NK-92 (cell line): ENCODE measurements around the gene TBC1D5.
"Not testable (repeated sequence)": the region's sequence is repeated elsewhere in the genome, so short reads cannot be mapped to it uniquely, and the experiment has no call there.

Experiments used
- DNase-seq: peaks from one replicate; lab custom pipeline; 2025; ENCODE audit not compliant: unreplicated experiment; lab: John Stamatoyannopoulos, UW

TBC1D5 gene

DNA sequence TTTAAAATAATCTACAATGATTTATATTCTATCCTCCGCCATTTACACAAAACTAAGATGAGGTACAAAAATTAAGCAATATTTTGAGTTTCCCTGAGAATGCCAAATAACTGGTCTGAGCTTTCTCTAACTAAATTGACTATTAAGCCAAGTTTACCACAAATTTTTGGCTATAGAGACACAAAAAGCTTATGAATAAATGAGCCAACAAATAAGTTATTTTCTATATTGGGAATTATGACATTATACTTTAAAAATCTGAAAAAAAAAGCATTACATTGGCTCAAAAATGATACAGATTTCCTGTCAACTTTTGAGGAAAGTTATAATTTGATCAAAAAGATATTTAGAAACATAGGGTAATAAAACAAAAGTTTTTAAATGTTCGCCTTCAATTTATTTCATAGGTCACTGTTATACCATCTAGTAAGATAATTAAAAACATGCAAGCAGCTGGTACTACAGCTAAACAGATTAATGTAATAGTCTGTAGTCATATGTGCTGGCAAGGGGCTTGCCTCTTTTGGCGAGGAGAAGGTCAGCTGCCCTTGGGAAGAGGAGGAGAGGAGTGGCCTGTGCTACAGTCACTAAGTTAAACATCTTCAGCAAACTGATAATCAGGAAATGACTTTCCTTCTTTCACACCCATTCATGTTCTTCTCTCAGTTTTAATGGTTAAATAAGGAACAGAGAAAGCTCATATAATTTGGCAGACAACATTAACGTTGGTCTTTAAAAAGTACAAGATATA is 318.5 kb downstream of the TBC1D5 start:
- no peak for DNase-seq

GRCh38 chr3:17422636-17423035 is 319.8 kb downstream of the TBC1D5 start:
- DNase-seq, result no peak

GRCh38 chr3:17420668-17421067 is 321.8 kb downstream of the TBC1D5 start:
- no peak for DNase-seq

- no peak for DNase-seq
Observed at GRCh38 chr3:17412950-17413530, 329.4 kb downstream of the TBC1D5 start.

DNA sequence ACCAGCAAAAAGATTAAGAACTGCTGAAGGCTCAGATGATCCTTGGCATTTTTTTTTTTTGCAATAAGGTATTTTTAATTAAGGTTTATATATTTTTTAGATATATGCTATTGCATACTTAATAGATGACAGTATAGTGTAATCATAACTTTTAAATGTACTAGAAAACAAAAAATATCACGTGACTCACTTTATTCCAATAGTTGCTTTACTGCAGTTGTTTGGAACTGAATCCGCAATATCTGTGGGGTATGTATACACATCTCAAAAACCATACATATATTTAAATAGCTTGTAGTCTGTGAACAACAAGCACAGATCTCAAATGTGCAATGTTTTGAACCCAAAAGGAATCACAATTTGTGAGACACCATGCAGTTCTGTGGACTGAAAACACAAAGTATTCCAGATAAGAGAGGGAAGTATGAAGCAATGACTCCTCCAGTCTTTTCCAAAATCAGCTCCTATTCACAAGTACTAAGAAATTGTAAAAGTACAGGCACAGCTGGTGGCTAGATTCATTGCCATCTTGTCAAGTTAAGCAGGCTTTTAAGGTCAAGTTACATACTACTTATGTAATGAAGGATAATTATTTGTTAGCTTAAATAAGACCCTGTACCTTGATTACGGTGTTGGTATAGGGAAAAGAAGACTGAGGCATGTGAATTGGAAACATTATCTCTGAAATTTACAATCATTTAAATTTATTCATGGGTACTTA is 331.1 kb downstream of the TBC1D5 start:
- no peak for DNase-seq

DNA sequence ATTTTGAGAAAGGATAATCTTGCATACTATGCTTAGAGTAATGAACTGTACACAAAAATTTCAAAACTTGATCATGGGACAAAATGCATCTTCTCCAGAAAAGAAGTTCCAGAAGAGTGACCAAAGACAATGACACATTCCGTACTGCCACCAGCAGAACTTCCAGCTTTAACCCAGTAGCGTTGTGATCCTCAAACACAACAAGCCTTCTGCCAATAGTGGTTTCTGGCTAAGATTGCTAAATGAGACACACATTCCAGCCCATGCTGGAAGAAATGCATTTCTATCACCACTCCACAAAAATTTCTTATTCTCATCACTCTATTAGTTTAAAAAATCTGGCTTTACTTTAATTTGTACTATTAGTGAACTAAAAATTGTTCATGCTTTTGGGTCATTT is 334.9 kb downstream of the TBC1D5 start:
- DNase-seq, result no peak

DNA sequence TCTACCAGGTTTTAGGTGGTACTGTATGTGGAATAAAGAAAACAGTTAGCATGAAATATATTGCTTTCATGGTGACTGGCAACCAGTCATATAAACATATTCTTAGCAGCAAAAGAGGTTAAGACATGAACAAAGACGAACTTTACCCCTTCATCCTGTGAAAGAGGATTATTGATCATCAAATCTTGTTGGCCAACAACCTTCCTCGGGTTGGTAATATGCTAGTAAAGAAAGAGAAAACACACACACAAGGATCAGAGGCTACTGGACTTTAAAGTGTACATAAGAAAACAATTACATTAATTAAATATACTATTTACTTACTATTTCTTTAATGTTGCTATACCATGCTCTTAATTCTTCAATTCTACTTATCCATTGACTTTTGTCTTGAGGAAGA is 337.9 kb downstream of the TBC1D5 start:
- no peak for DNase-seq

- DNase-seq, result no peak
Observed at GRCh38 chr3:17402442-17402841, 340.0 kb downstream of the TBC1D5 start.

- DNase-seq, result no peak
Observed at GRCh38 chr3:17401912-17402311, 340.5 kb downstream of the TBC1D5 start.

DNA sequence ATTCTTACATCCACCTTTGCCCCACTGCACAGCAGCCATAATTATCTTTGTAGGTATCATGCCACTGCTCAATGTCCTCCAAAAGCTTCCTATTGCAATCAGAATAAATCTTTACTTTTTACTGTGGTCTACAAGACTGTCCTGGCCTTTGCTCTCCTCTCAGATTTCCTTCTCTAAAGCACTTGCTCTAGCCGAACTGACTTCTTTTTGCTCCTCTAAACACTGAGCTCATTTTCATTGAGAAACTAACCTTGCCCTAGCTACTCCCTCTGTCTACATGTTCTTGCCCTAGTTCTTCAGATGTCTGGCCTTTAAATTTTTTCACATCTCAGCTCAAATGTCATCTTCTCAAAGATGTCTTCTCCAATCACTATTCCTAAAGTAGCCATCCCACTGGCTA is 342.8 kb downstream of the TBC1D5 start:
- DNase-seq, result no peak

GRCh38 chr3:17398959-17399551 is 343.4 kb downstream of the TBC1D5 start:
- no peak for DNase-seq

- no peak for DNase-seq
Observed at GRCh38 chr3:17396036-17396435, 346.4 kb downstream of the TBC1D5 start.

DNA sequence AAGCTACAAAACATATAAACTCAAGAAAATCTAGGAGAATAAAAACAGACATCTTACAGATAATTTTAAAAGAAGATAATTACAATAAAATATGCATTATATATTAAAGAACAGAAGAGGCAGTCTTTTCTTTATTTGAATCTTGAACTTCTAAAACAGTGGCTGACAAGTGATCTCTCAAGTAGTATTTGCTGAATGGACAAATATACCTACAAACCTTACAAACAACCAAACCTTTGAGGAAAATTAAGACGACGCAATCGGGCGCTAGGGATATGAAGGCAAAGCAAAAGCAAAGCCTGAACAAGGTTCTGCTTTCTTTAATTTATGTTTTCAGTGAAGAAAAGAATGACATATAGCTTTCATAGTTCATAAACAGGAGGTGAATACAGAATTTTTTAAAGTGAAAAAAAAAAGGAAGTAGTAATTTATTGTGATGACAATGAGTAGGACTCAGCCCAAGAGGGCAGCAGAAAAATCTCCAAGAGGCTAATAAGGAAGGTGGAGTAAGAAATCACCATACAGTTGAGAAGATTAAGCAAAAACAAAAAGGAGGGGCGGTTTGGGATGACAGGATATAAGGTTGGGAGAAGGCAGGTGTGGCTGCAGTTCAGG is 347.8 kb downstream of the TBC1D5 start:
- DNase-seq, result no peak

GRCh38 chr3:17392516-17392915 is 349.9 kb downstream of the TBC1D5 start:
- DNase-seq, result not testable (repeated sequence)

DNA sequence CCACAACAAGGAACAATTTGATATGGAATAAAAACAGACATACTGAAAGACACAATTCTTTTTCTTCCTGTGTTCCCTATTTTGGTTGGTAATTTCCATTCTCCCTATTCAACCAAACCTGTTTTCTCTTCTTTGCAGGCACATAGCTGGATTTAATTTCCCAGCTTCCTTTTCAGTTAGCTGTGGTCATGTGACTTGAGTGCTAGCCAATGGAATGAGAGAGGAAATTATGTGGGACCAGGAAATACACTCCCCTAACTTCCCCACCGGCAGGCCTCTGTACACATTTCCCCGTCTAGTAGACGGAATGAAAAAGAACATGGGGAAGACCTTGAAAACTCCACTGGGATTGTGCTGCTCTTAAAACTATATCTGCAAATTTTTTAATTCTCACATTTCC is 351.6 kb downstream of the TBC1D5 start:
- no peak for DNase-seq

- no peak for DNase-seq
Observed at GRCh38 chr3:17387108-17387507, 355.3 kb downstream of the TBC1D5 start.

DNA sequence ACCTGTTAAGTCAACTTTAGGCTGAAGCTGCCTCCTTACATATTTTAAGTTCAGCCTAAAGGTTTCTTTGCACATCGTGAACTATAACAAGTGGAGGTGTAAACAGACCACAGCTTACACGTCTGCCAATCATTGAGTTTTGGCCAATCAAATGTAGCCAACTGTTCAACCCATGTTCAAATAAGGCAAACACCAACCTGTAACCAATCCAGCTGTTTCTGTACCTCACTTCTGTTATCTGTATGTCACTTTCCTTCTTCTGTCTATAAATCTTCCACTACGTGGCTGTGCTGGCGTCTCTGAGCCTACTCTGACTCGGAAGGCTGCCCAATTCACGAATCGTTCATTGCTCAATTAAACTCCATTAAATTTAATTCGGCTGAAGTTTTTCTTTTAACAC is 356.0 kb downstream of the TBC1D5 start:
- DNase-seq, result no peak

DNA sequence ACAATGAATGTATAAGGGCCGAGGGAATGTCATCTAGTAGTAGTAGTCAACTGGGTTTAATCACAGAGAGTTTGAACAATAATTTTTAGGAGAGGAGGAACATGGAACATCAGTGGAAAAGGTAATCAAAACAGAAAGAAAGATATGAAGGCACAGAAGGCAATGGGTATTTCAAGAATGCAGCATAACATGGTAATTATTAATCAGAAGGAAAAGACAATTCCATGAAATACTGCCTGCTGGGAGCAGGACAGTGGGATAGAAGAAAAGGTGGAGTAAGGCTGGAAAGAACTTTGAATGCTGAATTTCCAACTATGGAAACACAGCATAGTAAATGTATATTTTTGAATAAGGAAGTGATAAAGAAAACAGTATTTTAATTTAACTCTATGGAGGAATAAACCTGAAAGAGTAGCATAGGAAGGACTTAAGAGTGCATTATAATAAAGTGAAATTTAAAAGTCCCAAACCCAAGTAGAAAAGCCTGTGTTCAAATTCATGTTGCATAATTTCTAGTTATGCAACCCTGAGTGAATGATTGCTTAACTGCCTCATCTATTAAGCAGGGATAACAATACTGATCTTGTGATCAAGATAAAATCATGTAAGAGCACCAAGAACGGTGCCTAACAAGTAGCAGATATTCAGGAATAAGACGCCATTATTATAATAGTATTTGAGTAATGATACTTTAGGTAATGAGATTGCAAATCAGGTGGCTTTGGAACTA is 357.7 kb downstream of the TBC1D5 start:
- DNase-seq, result no peak

GRCh38 chr3:17373304-17373703 is 369.1 kb downstream of the TBC1D5 start:
- no peak for DNase-seq

GRCh38 chr3:17372362-17373210 is 369.8 kb downstream of the TBC1D5 start:
- DNase-seq, result no peak
